ENCODE results near the gene LAIR1. TPM values are rescaled to one million over a fixed set of nuclear protein-coding genes. Genes with fewer than 3 reads are reported as not detected.

LAIR1 gene
- total and polyA plus RNA-seq, 2 experiments from 2014 or later = 0.10 to 1.3 TPM

DNA sequence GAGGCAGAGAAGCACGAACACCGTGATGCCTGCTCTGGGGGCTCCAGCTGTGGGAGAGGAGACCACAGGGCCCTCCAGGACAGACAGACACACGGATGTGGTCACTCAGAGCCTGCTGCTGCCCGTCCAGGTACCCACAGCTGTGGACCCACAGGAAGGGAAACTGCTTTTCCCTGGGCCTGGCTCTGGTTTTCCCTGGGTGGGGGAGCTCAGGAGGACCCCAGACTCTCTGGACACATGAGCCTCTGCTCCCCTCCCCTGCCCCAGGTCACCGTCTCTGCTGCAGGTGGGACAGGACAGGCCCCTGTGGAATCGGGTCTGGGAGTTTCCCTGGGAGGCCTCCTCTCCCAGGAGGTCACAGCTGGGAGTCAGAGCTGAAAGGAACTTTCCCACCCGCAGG lies 33.1 kb downstream of the LAIR1 start:
- Mint-ChIP-seq H3K27me3 (ENCODE audit: insufficient read depth, low read depth, poor library complexity) (peaks cover 6% of the 10 kb centered on the region), H3K27ac (no peak overlapping the region), H3K4me1 (peaks cover 8% of the 10 kb centered on the region), H3K36me3 (ENCODE audit: low read depth) (no peaks in the 10 kb centered on the region; the same call in 1 of the 3 replicates), H3K9me3 (no peaks in the 10 kb centered on the region), H3K4me3 (no peak overlapping the region)
- Histone ChIP-seq H4K20me1 (replicated peaks; ENCODE audit: insufficient read depth) (no peaks in the 10 kb centered on the region), H3K27me3 (ENCODE audit: insufficient read depth) (no peaks in the 10 kb centered on the region), H2AFZ (no peak overlapping the region), H3K4me1 (ENCODE audit: insufficient read depth) (no peaks in the 10 kb centered on the region), H3K9me2 (ENCODE audit: insufficient read depth) (no peaks in the 10 kb centered on the region), H3K4me2 (no peak overlapping the region), H3K4me3 (no peak overlapping the region), H3K79me2 (replicated peaks; ENCODE audit: insufficient read depth) (no peaks in the 10 kb centered on the region), H3F3A (replicated peaks; ENCODE audit: low read depth) (no peaks in the 10 kb centered on the region), H3K36me3 (ENCODE audit: insufficient read depth) (no peaks in the 10 kb centered on the region), H3K27ac (ENCODE audit: low read depth) (no peak overlapping the region)
- ATAC-seq = no peak
- TF ChIP-seq POLR2AphosphoS5 (IDR thresholded peaks at IDR 0.05; ENCODE audit: low read depth) = no peak
- no peak for TF ChIP-seq NANOG (IDR thresholded peaks at IDR 0.05; ENCODE audit: borderline replicate concordance)
- no peak for TF ChIP-seq JUNB (IDR thresholded peaks at IDR 0.05; ENCODE audit: unreplicated experiment)
- no peak for TF ChIP-seq CREB1 (CRISPR knock-in tag; IDR thresholded peaks at IDR 0.05; ENCODE audit: low read depth)
- no peak for TF ChIP-seq ZNF114 (CRISPR knock-in tag; IDR thresholded peaks at IDR 0.05)
- no peak for TF ChIP-seq EZH2phosphoT487 (IDR thresholded peaks at IDR 0.05; ENCODE audit: unreplicated experiment)
- TF ChIP-seq ZNF331 (CRISPR knock-in tag; IDR thresholded peaks at IDR 0.05; ENCODE audit: low read depth) = no peak
- no peak for TF ChIP-seq ETS1 (IDR thresholded peaks at IDR 0.05)
- TF ChIP-seq CTCF (conservative IDR thresholded peaks at IDR 0.05; ENCODE audit: low read depth in 2 of 2) = no peak
- TF ChIP-seq, protein P1, sequence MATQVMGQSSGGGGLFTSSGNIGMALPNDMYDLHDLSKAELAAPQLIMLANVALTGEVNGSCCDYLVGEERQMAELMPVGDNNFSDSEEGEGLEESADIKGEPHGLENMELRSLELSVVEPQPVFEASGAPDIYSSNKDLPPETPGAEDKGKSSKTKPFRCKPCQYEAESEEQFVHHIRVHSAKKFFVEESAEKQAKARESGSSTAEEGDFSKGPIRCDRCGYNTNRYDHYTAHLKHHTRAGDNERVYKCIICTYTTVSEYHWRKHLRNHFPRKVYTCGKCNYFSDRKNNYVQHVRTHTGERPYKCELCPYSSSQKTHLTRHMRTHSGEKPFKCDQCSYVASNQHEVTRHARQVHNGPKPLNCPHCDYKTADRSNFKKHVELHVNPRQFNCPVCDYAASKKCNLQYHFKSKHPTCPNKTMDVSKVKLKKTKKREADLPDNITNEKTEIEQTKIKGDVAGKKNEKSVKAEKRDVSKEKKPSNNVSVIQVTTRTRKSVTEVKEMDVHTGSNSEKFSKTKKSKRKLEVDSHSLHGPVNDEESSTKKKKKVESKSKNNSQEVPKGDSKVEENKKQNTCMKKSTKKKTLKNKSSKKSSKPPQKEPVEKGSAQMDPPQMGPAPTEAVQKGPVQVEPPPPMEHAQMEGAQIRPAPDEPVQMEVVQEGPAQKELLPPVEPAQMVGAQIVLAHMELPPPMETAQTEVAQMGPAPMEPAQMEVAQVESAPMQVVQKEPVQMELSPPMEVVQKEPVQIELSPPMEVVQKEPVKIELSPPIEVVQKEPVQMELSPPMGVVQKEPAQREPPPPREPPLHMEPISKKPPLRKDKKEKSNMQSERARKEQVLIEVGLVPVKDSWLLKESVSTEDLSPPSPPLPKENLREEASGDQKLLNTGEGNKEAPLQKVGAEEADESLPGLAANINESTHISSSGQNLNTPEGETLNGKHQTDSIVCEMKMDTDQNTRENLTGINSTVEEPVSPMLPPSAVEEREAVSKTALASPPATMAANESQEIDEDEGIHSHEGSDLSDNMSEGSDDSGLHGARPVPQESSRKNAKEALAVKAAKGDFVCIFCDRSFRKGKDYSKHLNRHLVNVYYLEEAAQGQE (IDR thresholded peaks at IDR 0.05; ENCODE audit: unreplicated experiment) = no peak
- no peak for TF ChIP-seq STAT1 (IDR thresholded peaks at IDR 0.05; ENCODE audit: unreplicated experiment)
- DNase-seq (ENCODE audit: low spot score) = no peak

All from GM23338 (cell line).